DMS53 treated with DMSO at 0.1 percent for 48 hours (cell line): Measurements from ENCODE around the gene FNDC11.

ENCODE experiments used
- DNase-seq: peaks from one replicate; lab custom pipeline; 2025; ENCODE audit not compliant: unreplicated experiment; lab: John Stamatoyannopoulos, UW

The FNDC11 gene

DNA sequence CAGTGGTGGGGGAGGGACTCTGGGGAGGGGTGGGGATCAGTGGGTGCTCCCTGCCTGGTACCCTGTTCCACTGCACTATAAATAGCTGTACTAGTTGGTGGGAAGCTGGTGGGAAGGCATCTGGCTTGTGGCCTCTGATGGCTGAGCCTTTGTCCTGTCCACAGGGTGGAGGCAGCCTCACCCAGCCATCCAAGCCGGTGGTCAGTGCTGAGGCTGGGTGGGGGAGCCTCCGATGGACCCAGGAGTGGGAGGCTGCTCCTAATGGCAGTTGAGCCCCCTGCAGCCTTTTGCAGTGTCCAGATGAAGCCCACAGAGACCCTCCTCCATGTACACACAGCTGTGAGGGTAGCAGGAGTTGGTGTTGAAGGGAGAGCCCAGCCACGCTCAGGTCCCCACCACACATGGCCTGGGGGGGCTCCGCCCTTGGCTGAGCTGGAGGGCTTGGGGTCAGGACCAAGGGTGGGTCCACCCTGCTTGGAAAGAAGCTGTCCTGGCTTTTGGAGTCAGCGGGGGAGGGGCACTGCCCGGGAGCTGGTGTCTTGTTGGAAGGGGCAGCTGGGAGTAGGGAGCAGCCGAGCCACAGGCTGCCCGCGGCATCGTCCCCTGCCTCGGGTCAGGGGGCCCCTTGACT lies 30.9 kb upstream of the FNDC11 start:
- DNase-seq, result no peak

DNA sequence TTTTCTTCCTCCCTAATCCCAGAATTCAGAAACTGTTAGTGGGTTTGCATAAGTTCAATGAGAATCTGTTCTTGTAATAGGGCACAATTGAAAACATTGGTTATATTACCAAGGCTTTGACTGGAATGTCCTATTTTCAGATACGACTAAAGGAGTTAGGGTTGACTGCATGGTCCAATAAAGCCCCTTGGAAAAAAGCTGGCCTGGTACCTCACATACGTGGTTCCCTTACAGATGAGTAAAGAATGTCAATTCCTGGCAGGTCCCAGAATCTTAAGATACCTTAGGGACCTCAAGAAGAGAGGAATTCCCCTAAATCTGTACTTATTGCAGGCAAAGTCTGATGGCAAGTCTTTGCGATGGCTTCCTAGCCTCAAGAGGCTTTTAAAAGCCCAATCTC lies 28.8 kb upstream of the FNDC11 start:
- DNase-seq, result no peak

DNA sequence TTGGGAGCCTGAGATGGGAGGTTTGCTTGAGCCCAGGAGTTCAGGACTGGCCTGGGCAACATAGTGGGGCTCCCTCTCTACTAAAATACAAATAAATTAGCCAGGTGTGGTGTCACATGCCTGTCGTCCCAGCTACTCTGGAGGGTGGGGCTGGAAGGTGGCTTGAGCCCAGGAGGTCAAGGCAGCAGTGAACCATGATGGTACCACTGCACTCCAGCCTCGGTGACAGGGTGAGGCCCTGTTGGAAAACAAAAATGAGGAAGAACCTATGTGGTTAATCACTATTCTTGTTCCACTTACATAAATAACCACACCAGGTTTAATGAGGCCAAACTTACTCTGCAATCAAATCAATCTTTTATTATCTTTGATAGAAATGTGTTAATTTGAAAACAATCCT lies 28.0 kb upstream of the FNDC11 start:
- no peak for DNase-seq

DNA sequence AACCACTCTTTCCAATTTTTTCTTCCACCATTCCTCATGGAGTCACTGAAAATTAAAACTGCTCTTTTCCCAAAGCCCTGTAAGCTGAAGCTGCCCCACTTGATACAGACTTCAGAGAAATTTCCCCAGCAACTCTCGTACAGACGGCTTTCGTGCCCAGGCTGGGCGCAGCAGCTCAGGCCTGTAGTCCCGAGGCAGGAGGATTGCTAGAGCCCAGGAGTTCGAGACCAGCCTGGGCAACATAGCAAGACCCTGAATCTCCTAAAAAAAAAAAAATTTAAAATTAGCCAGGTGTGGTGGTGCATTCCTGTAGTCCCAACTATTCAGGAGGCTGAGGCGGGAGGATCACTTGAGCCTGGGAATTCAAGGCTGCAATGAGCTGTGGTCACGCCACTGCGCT lies 26.8 kb upstream of the FNDC11 start:
- no peak for DNase-seq

DNA sequence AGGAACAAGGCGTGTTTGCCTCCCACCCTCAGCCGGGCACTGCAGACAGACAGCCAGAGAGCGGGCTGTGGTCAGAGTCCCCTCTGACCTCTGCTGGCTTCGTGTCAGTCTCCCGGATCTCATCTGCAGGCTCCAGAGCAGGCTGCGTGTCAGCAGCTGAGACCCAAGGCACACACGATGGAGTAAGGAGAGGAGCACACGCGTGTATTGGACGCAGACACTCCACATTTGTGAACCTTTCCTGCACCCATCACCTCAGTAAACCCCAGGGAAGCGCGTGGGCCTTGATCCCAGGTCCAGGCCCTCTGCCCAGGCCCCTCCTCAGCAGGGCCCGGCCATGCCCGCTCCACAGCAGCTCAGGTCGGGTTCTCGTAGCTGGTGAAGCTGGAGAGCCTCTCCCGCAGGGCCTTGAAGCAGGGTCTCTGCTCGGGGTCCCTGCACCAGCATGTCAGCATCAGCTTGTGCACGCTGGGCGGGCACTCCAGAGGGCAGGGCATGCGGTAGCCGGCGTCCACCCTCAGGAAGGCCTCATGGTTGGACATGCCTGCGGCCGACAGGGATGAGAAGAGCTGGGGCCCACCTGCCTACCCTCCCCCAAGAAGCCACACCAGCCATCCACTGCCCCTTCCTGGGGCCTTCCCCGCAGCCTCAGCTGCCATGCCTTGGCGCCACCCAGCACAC lies 24.6 kb upstream of the FNDC11 start:
- DNase-seq, result no peak

DNA sequence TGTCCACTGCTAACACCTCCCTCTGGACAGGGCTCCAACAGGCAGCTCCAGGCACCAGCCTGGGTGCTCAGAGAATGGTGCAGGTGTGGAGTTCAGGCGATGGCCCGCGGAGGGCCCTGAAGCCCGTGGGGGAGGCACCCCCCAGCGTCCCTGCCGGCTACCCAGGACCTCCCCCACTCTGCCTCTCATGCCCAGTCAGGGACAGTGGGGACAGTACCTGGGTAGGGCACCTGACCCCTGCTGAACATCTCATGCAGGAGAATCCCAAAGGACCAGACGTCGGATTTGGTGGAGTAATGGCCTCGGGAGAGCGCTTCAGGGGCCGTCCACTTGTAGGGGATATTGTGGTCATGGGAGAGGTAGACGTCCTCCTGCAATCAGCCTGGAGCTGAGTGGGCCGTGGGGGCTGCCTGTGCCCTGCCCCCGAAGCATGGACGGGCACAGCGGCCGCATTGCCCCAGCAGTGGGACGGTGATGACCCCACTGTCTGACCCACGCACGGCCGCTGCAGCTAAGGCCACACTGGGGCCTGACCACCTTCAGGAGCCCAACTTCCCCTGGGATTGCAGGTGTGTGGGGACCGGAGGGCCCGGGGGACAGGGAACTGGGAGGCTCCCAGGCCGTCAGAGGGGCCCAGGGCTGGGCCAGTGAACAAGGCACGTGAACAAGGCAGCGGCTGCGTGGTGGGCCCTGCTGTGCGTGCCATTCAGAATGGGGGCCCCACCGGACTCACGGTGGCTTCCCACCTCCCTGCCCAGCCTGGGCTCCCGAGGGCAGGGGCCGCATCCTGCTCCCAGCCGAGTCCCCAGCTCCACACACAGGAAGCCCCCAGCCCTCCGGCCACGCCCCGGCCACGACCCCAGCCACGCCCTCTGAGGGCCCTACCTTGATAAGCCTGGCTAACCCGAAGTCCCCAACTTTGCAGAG lies 23.8 kb upstream of the FNDC11 start:
- DNase-seq, result no peak

DNA sequence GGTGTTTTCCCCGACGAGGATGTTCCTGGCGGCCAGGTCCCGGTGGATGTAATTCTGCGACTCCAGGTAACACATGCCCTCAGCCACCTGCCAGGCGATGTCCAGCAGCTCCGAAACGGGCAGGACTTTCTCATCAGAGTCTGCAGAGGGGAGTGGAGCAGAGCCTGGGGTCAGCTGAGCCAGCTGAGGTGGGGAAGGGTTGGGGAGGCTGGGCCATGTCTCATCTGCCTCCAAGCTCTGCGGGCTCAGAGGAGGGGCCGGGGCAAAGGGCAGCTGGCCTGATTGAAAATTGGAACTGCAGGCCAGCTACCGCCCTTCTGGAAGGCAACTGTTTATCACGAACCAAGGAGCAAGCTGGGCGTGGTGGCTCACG lies 23.2 kb upstream of the FNDC11 start:
- DNase-seq, result no peak

DNA sequence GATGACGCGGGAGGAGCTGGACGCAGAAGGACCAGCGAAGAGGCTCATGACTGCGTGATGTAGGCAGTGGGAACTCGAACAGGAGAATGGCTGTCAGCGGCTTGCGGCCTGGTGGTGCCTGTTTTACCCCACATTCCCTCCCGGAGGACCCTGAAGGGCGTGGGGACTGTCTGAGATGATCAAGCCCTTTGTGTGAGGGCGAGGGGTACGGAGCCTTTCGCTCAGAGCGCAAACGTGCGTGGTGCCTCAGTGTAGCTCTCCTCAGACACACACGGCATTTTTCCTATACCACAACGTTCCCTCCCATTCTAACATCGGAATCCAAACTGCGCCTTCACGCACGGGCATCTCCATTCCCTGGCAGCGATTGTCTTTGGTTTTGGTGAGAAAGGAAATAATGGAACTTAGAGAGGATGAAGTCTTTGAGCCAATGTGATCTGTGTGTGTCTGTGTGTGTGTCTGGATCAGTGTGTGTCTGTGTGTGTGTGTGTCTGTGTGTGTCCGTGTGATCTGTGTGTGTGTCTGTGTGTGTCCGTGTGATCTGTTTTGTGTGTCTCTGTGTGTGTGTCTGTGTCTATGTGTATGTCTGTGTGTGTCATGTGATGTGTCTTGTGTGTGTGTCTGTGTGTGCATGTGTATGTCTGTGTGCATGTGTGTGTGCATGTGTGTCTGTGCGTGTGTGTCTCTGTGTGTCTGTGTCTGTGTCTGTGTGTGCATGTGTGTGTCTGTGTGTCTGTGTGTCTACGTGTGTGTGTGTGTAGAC lies 22.1 kb upstream of the FNDC11 start:
- no peak for DNase-seq

DNA sequence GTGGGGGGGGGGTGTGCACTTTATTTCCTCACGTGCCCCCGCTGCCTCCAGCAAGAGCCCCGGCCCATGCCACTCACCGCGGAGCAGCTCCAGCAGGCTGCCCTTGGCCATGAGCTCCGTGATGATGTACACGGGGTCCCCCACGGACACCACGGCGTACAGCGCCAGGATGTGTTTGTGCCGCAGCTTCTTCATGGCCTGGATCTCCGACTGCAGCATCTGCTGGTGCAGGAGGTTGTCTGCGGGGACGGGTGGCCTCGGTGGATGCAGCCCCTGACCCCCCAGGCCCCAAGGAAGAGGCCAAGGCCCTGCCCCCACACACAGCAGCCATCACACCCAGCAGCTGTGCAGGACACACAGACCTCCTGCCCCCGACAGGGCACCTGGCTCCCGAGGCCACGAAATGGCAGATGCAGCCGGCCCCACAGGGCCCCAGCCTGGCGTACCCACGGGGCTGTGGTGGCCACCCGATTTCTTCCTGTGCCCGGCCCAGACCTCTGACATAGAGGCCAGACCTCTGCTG lies 21.4 kb upstream of the FNDC11 start:
- DNase-seq, result no peak

DNA sequence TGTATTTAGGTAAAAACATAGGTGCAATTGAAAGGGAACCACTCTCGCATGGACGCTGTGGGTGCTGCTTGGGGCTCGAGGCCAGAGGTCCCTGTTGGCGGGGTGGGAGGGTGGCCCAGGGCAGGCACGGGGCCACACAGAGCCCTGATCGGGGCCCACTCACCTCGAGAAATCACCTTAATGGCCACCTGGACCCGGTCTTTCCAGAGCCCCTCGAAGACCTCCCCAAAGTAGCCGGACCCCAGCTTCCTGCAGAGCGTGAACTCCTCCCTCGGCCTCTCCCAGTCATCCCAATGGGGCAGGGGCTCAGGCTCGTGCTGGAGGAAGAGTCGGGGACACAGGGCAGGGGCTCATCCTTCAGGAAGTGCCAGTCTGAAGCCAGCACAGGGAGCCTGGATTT lies 20.6 kb upstream of the FNDC11 start:
- DNase-seq, result no peak

DNA sequence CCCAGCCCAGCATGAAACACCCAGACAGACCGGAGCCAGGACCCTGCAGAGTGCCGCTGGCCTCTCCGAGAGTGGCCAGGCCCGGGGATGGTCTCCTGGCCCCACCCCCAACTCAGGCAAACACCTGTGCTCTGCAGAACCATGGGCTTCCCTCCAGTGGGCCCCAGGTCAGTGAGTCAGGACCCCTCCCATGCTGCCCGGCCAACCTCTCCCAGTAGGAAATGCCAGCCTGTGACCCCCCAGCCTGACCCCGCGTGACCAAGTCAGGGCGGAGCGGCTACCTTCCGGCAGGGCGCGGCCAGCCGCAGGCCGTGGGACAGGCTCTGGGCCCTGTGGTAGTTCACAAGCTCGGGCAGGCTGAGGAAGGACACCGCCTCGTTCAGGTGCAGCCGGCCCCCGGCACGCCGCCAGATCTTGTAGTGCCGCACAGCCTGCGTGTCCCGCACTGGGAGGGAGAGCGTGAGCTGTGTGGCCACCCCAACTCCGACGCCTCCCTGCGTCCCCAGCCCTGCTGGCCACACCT lies 20.0 kb upstream of the FNDC11 start:
- no peak for DNase-seq

DNA sequence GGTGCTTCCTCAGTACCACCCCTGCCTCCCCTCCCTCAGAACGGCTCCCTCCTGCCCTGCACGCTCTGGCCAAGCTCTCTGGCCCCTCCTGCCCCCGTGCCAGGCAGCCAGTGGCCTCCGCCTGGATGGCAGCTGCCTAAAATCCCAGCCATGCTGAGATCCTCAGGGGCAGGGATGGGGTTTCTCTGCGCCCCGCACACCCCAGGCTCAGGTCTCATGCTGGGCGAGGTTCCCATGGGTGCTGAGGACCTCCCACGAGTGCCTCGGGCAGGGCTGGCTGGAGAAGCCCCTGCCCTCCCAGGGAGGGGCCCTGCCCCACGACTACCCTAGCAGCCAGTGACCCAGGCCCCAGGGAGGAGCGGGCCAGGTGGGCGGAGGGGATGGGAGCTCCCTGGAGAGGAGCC lies 19.5 kb upstream of the FNDC11 start:
- no peak for DNase-seq

DNA sequence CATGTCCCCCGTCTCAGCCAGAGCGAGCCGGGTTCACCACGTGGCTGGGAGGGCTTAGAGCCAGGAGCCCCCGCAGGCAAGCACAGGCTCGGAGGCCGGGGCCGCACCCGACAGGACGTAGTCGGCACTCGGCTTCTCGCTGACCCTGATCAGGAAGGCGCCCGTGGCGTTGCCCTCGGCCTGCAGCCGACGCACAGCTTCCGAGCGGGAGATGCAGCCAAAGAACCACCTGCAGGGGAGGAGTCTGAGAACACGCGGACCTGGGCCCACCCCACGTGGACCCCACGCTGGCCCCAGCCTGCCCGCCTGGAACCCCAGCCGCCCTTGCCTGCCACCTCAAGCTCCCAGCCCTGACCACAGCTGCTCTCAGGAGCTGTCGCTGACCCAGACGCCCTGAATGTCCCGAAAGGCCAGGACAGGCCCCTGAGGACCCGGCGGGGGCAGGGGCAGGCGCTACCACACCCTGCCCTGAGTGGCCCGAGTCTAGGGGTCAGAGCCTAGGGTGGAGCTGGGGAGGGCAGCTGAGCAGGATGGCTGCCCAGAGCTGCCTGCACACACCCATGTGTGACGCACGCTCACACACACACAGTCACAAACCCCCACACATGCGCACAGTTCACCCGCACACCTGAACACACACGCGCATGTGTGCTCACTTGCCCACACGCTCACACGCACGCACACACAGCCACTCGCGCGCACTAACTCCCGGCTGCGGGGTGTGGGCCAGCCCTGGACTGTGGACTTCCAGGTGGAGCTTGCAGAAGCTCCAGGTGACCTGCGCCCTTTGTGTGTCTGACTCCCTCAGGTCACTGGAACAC lies 18.9 kb upstream of the FNDC11 start:
- no peak for DNase-seq

DNA sequence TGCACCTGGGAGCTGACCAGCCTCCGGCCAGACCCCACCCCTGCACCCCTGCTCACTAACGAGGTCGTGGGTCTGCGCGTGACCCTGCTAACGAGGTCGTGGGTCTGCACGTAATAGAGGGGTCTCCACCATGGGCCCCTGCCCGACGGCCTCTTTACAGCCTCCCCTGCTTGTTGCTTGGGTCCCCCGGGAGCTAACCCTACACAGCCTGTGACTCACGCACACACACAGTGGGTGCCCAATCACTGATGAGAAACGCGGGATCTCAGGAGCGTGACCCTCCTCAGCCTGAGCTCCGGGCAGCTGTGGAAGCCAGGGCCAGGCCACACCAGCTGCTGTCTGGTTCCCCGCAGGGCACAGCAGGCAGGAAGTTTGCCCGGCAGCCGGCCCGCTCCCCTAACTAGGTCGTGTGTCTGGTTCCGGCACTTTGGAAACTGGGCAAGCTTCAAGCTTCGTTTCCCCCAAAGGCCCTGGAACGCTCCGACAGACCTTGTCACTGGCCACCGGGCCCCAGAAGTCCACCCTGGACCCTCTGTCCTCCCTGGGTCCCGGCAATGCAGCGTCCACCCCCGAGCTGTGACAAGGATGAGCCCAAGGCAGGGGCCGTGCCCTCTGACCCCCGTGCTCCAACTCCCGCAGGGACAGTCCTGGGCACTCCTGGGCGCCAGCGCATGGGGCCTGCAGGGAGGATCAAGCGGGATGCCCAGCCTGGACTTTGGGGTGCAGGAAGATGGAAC lies 17.6 kb upstream of the FNDC11 start:
- DNase-seq, result no peak

DNA sequence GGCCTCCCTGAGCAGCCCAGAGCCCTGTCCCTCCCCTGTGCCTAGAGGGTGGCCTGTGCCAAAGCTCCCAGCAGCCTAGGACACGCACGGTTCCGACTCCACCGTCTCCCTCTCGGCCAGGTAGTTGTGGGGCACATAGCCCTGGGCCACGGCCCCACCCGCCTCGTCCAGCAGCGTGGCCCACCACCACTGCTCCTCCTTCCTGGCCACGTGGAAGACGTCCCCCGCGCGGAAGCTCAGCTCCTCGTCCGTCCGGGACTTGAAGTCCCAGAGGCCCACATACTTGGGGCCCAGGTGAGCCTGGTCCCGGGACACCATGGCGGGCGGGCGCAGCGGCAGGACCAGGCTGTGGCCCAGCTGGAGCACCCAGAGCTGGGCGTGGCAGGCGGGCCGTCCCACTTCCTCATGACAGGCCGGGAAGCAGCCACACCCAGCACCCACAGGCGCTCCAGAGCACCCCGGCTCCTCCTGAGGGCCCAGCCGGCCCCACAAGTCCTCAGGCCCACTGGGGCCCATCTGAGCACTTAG lies 16.9 kb upstream of the FNDC11 start, which contains the start of gene PTK6:
PTK6 (minus strand) TSS at position 380 of the 528 bp plus-strand sequence; CDS start at position 318, 62 bp downstream.
- no peak for DNase-seq

DNA sequence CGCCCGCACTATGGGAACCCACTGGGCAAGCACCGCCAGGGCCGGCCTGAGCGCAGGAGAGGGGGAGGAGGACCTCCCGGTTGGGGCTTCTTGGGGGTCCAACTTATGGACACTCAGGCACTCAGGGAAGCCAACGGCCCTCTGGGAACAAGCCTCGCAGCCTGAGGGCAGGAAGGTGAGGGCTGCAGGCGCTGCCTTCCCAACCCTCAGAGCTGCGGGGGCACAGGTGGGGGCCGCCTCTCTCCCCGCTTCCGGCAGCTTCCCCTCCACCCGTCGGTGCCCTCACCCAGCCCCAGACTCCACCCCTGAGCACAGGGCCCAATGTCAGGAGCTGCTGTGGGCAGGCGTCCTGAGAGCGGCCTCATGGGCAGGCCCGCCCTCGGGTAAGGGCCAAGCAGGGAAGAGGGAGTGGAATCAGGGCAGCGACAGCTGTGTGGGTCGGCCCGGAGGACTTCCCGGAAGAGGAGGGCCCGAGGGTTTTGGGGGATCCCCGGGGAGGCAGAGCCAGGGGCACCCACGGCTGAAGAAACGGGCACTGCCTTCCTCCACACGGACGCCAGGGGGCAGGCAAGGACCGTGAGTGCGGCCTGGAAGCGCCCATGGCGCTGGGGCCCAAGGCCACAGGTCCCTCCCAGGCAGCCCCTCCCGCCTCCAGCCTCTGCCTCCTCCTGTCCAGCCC lies 16.3 kb upstream of the FNDC11 start:
- peak; percentile 67 for DNase-seq

DNA sequence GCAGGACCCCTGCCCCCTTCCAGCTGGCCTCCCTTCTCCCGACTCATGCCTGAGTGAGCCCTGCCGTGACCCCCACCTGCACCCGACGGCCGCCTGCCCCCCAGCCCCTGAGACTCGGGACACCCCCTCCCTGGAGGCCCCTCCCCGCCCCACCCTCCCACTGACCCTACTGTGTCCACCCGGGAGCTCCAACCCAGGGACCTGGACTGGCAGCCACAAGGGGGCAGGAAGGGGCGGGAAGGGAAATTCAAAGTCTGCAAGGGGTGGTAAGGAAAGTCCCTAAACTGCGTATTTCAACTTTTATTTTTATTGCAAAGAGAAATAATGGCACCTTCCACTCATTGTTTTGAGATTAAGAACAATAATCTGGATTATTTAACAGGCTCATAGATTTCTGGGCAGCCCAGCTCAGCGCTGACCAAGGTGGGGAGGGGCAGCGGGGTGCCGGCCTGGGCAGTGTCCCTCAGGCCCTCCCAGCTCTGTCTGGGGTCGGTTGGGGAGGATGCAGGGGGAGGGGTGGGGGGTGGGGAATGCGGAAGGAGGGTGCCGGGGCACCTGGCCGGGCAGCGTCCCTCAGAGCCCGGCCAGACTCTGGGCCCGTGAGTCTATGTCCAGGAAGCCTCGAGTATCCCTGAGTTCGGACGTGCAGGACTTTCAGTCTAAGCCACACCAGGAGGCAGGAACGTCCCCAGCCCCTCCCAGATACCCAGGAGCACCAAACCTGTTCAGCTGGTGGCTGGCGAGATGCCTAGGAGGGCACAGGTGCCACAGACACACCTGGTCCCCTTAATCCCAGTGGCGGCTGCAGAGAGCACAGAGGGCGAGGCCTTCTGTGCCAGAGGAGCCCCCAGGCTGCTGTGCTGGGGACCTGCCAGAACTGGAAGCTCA lies 15.5 kb upstream of the FNDC11 start:
- peak; percentile 44 for DNase-seq
